K562 (cell line): ENCODE data around the gene TFPI2. TPM values are rescaled to one million over a fixed set of nuclear protein-coding genes. Genes with fewer than 3 reads are reported as not detected.

Experiments used
- ATAC-seq: fragments of 200-7000 bp; cut with Tn5 transposase; 3 replicates; pipeline ENCODE4 v1.9.1; 2020; ENCODE audit warnings: moderate library complexity
- BruUV-seq: library from RNA; stranded (reverse); fragments of 400-500 nt; replicated peaks from 2 replicates; lab custom pipeline; 2021; lab: Mats Ljungman, UMichigan
- CTCF ChIA-PET: fragments of 300-600 bp; formaldehyde crosslinking; extraction: SDS; loops from one replicate; lab custom pipeline; 2021; ENCODE audit warnings: low intra/inter-chr PET ratio; lab: Yijun Ruan, JAX
- POLR2A ChIA-PET: fragments of 300-600, 350-650 bp; sonication (Branson Sonifier 250); formaldehyde crosslinking; extraction: SDS; loops from one replicate; lab custom pipeline; 2021; ENCODE audit warnings: antibody characterized with exemption, inconsistent platforms; lab: Yijun Ruan, JAX
- DNase-seq, 4 experiments: peaks; one replicate each; pipeline versions ENCODE4 v3.0.0 to v3.0.0-alpha.2; 2011 to 2018; ENCODE audit warnings: low spot score in 3 of 4, mixed read lengths in 3 of 4; ENCODE audit errors: extremely low read depth in 1 of 4
- FAIRE-seq: peaks from 2 replicates; lab custom pipeline; 2011; peaks lifted over from hg19 to GRCh38; lab: Jason Lieb, UNC
- H2AFZ ChIP-seq: 2 replicates; pipeline ENCODE4 v1.6.0; 2011; ENCODE audit warnings: low read depth, low read length, control low read depth, inconsistent platforms
- H3K27ac ChIP-seq: fragments of 200-600 bp; 3 replicates; pipeline ENCODE4 v1.8.0; 2011; ENCODE audit warnings: low read depth, mild to moderate bottlenecking, control low read depth, inconsistent platforms, low read length, moderate library complexity, mixed read lengths; ENCODE audit errors: extremely low read depth
- H3K27me3 ChIP-seq, 2 experiments: fragments of 300-600 bp in 1 of 2; 2 replicates in 1 of 2; 3 replicates in 1 of 2; pipeline versions ENCODE4 v1.6.0 to v1.8.0; 2011; ENCODE audit warnings: inconsistent platforms in 2 of 2, low read length in 2 of 2, mild to moderate bottlenecking in 1 of 2, mixed read lengths in 1 of 2, moderate library complexity in 1 of 2; ENCODE audit not compliant: control insufficient read depth in 2 of 2, insufficient read depth in 2 of 2
- H3K36me3 ChIP-seq: fragments of 300-600 bp; 3 replicates; pipeline ENCODE4 v1.8.0; 2011; ENCODE audit warnings: mild to moderate bottlenecking, low read length, inconsistent platforms; ENCODE audit not compliant: control insufficient read depth, insufficient read depth
- H3K4me1 ChIP-seq, 2 experiments: fragments of 200-600 bp in 1 of 2; replicated peaks in 1 of 2; 2 replicates in 1 of 2; 3 replicates in 1 of 2; pipeline versions ENCODE4 v1.5.1 to v1.8.0; 2011; ENCODE audit warnings: inconsistent platforms in 2 of 2, low read length in 2 of 2, mild to moderate bottlenecking in 1 of 2, mixed read lengths in 1 of 2, moderate library complexity in 1 of 2; ENCODE audit not compliant: control insufficient read depth in 2 of 2, insufficient read depth in 2 of 2
- H3K4me2 ChIP-seq: 2 replicates; pipeline ENCODE4 v1.6.1; 2011; ENCODE audit warnings: low read length, control low read depth, inconsistent platforms, mixed read lengths; ENCODE audit not compliant: insufficient read depth
- H3K4me3 ChIP-seq: fragments of 200-600 bp; sonication (generic), shearing (Covaris generic); 2 replicates; pipeline ENCODE4 v1.5.1; 2016; ENCODE audit warnings: control low read depth, inconsistent platforms
- H3K79me2 ChIP-seq: fragments of 200-600 bp; 3 replicates; pipeline ENCODE4 v1.8.0; 2011; ENCODE audit warnings: low read length, inconsistent platforms; ENCODE audit not compliant: control insufficient read depth, insufficient read depth
- H3K9ac ChIP-seq, 2 experiments: 2 replicates each; pipeline versions ENCODE4 v1.6.0 to v1.6.1; 2011; ENCODE audit warnings: low read depth in 2 of 2, low read length in 2 of 2, control low read depth in 1 of 2, inconsistent platforms in 1 of 2, mild to moderate bottlenecking in 1 of 2, mixed read lengths in 1 of 2; ENCODE audit not compliant: insufficient read depth in 1 of 2
- H3K9me1 ChIP-seq: one replicate; pipeline ENCODE4 v1.6.0; 2011; ENCODE audit warnings: inconsistent platforms, mild to moderate bottlenecking, low read length, moderate library complexity; ENCODE audit not compliant: control insufficient read depth, insufficient read depth
- H3K9me3 ChIP-seq: replicated peaks from 2 replicates; pipeline ENCODE4 v1.5.1; 2011; ENCODE audit warnings: low read depth, low read length, inconsistent platforms; ENCODE audit not compliant: control insufficient read depth, insufficient read depth
- H4K20me1 ChIP-seq: replicated peaks from 2 replicates; pipeline ENCODE4 v1.6.1; 2011; ENCODE audit warnings: low read length, inconsistent platforms, mixed read lengths; ENCODE audit not compliant: control insufficient read depth, insufficient read depth
- CBX2 ChIP-seq: fragments of 200-600 bp; sonication (generic); IDR thresholded peaks from one replicate; pipeline ENCODE4 v1.6.1; 2012; ENCODE audit warnings: mild to moderate bottlenecking, low read length, inconsistent platforms; ENCODE audit not compliant: insufficient read depth, poor library complexity, severe bottlenecking
- GABPB1 ChIP-seq: sonication (generic); formaldehyde crosslinking; IDR thresholded peaks from 2 replicates; pipeline ENCODE4 v1.8.0; 2022; ENCODE audit warnings: mild to moderate bottlenecking, missing genetic modification reagents
- HLTF ChIP-seq: fragments of 450-650 bp; IDR thresholded peaks from 2 replicates; pipeline ENCODE4 v1.6.1; 2016
- ILF3 ChIP-seq: fragments of 450-650 bp; IDR thresholded peaks from 2 replicates; pipeline ENCODE4 v1.6.1; 2018; ENCODE audit warnings: antibody characterized with exemption, mild to moderate bottlenecking, moderate library complexity, borderline replicate concordance
- NEUROD1 ChIP-seq: fragments of 150-350 bp; IDR thresholded peaks from 2 replicates; pipeline ENCODE4 v1.6.1; 2014; ENCODE audit warnings: borderline replicate concordance, low read length, low read depth; ENCODE audit not compliant: partially characterized antibody
- PHB2 ChIP-seq: fragments of 450-650 bp; IDR thresholded peaks from 2 replicates; pipeline ENCODE4 v1.6.1; 2017; ENCODE audit warnings: low read depth
- ZBTB40 ChIP-seq, 2 experiments: fragments of 450-650 bp in 1 of 2; sonication (generic) in 1 of 2; formaldehyde crosslinking in 1 of 2; IDR thresholded peaks; 2 replicates each; pipeline versions ENCODE4 v1.7.1 to v1.9.0; 2016 to 2022; ENCODE audit warnings: inconsistent platforms in 1 of 2, mild to moderate bottlenecking in 1 of 2, missing genetic modification reagents in 1 of 2
- ZNF75A ChIP-seq: fragments of 450-650 bp; formaldehyde crosslinking; IDR thresholded peaks from 2 replicates; pipeline ENCODE4 v1.4.0; 2020; ENCODE audit warnings: mild to moderate bottlenecking
- in situ Hi-C: fragments of 300-500 bp; cut with MboI; formaldehyde crosslinking; loops from 4 replicates; pipeline ENCODE4 v1.15.0; 2018; ENCODE audit warnings: inconsistent platforms, mixed read lengths
- intact Hi-C: fragments of 100-400 bp; cut with micrococcal nuclease; formaldehyde crosslinking; loops from 2 replicates; pipeline ENCODE4 v1.14.2; 2022
- polyA plus RNA-seq, 8 experiments: library from polyadenylated mRNA; depleted of rRNA in 4 of 8; stranded (reverse) in 5 of 8; unstranded in 3 of 8; fragments of >200 nt; fragmentation: Nextera tagmentation in 2 of 8; fragmentation: Illumina TruSeq in 1 of 8; extraction: Ambion mirVana in 2 of 8; extraction: Trizol in 1 of 8; gene quantifications; 2 replicates each; pipeline versions ENCODE4 v1.2.1 to v1.2.3, GENCODE V29; 2011 to 2014; ENCODE audit warnings: inconsistent platforms in 1 of 8, missing spikeins in 1 of 8
- total RNA-seq, 7 experiments: library from RNA; depleted of rRNA in 6 of 7; stranded (reverse); fragments of >200 nt in 6 of 7; fragmentation: Illumina TruSeq in 2 of 7; extraction: Trizol in 2 of 7; gene quantifications; 2 replicates each; pipeline versions ENCODE4 v1.2.1 to v1.2.3, GENCODE V29; 2011 to 2021; ENCODE audit warnings: low replicate concordance in 1 of 7
- TF ChIP-seq, protein P1 (sequence below): fragments of 250-450 bp; sonication (Bioruptor Pico); IDR thresholded peaks from 2 replicates; pipeline ENCODE4 v1.4.0; 2020

TFPI2 gene
- total and polyA plus RNA-seq, 9 of the 15 experiments (the other 6 are each of a cell fraction or from before 2014, with no cell fraction given), result 0.07 to 0.25 (median 0.11) TPM; not detected in 4

- TF ChIP-seq, protein P1, sequence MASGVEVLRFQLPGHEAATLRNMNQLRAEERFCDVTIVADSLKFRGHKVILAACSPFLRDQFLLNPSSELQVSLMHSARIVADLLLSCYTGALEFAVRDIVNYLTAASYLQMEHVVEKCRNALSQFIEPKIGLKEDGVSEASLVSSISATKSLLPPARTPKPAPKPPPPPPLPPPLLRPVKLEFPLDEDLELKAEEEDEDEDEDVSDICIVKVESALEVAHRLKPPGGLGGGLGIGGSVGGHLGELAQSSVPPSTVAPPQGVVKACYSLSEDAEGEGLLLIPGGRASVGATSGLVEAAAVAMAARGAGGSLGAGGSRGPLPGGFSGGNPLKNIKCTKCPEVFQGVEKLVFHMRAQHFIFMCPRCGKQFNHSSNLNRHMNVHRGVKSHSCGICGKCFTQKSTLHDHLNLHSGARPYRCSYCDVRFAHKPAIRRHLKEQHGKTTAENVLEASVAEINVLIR, result no peak
- no peak for TF ChIP-seq NEUROD1
Measured at GRCh38 chr7:93890464-93891068, at the start of gene TFPI2 (continued).

DNA sequence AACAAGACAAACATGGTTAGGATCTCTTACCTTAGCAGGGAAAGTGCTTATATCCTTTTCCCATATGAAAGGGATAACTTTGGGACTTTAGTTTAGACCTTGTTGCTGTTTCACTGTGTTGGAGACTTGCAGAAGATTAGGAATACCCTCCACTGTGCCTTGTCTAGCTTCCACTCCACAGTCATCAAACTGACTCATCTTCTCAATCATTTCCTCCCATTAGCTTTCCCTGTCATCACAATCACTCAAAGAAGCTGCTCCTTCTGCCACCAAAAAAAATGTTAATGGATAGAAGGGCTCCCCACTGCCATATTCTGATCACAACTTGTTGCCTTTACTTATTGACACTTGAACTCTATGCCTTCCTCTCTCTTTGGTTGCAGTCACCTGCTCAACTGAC is 47.7 kb upstream of the TFPI2 start:
- Histone ChIP-seq H3K9me1 (no peaks in the 10 kb centered on the region), H3K4me2 (no peak overlapping the region), H3K36me3 (no peaks in the 10 kb centered on the region), H3K4me3 (no peak overlapping the region), H3K9ac (no peak overlapping the region), H3K27me3 (no peaks in the 10 kb centered on the region), H2AFZ (no peak overlapping the region), H3K9me3 (no peaks in the 10 kb centered on the region), H4K20me1 (no peaks in the 10 kb centered on the region), H3K79me2 (no peaks in the 10 kb centered on the region), H3K4me1 (no peaks in the 10 kb centered on the region), H3K27ac (no peak overlapping the region)
- no peak for ATAC-seq
- intact Hi-C loops (no loop called here), in situ Hi-C loops (no loop called here)
- DNase-seq, result no peak
- FAIRE-seq, result no peak
- ChIA-PET POLR2A (no interaction called here), CTCF (no interaction called here)
- no TSS peak for BruUV-seq
- TF ChIP-seq ZBTB40 (IDR thresholded peaks at IDR 0.05), result no peak
- no peak for TF ChIP-seq ZBTB40 (CRISPR knock-in tag; IDR thresholded peaks at IDR 0.05)
- TF ChIP-seq ZNF75A (CRISPR knock-in tag), result no peak
- TF ChIP-seq ILF3, result no peak
- TF ChIP-seq CBX2, result no peak
- no peak for TF ChIP-seq GABPB1 (CRISPR knock-in tag)
- no peak for TF ChIP-seq HLTF
- TF ChIP-seq PHB2, result no peak
